ENCODE data around the gene FOXO3. TPM values are rescaled to one million over a fixed set of nuclear protein-coding genes. Genes with fewer than 3 reads are reported as not detected.

FOXO3 gene
- total RNA-seq, 1 experiment from 2014 or later, result 43.8 TPM

DNA sequence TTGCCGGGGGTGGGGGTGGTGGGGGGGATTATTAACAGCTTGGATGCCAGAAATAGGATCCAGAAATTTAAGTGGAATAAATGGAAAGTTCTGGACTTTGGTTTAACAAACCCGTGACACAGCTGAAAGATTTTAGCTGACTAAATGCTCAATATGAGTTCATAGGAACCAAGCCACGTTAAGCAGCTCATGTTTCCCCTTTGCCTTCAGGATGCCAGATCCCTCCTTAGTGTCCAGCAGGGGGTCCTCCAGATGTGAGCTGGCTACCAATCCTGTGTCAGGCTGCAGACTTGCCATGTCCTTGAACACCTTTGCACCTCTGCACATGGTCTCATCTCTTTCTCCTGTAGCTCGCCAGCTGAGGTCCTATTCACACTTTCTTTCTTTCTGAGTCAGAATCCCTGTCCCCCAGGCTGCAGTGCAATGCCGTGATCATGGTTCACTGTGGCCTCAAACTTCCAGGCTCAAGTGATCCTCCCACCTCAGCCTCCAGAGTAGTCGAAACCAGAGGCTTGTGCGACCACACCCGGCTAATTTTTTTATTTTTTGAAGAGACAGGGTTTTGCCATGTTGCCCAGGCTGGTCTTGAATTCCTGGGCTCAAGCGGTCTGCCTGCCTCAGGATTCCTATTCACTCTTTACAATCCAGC is 154.2 kb downstream of the FOXO3 start:
- no peak overlapping the region for H3K27ac ChIP-seq (ENCODE audit: low read length)
- ATAC-seq (no peak), DNase-seq (ENCODE audit: low read depth, low spot score) (no peak)
- intact Hi-C loops (cut with micrococcal nuclease; ENCODE audit: unreplicated experiment), result no loop called here
- no TSS peak for BruUV-seq (replicated peaks)
- H3K4me1 ChIP-seq (ENCODE audit: control insufficient read depth, insufficient read depth, low read length), result no peaks in the 10 kb centered on the region
- H3K36me3 ChIP-seq (ENCODE audit: control insufficient read depth, insufficient read depth, low read length), result no peaks in the 10 kb centered on the region
- in situ Hi-C loops (cut with HindIII; ENCODE audit: low pct_unique_long_range_greater_than_20kb, low sequenced_read_pairs), result no loop called here
- CTCF ChIA-PET, result interaction anchor here (0.7 kb wide), 1 partner anchor 47 kb away, joined by 3 read pairs; no protein-coding TSS in a partner anchor
- TF ChIP-seq, protein P1, sequence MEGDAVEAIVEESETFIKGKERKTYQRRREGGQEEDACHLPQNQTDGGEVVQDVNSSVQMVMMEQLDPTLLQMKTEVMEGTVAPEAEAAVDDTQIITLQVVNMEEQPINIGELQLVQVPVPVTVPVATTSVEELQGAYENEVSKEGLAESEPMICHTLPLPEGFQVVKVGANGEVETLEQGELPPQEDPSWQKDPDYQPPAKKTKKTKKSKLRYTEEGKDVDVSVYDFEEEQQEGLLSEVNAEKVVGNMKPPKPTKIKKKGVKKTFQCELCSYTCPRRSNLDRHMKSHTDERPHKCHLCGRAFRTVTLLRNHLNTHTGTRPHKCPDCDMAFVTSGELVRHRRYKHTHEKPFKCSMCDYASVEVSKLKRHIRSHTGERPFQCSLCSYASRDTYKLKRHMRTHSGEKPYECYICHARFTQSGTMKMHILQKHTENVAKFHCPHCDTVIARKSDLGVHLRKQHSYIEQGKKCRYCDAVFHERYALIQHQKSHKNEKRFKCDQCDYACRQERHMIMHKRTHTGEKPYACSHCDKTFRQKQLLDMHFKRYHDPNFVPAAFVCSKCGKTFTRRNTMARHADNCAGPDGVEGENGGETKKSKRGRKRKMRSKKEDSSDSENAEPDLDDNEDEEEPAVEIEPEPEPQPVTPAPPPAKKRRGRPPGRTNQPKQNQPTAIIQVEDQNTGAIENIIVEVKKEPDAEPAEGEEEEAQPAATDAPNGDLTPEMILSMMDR (IDR thresholded peaks at IDR 0.05), result no peak
- TF ChIP-seq TCF7L2 (IDR thresholded peaks at IDR 0.05; ENCODE audit: low read depth, low read length) (no peak), SIN3A (IDR thresholded peaks at IDR 0.05; ENCODE audit: borderline replicate concordance, insufficient read depth, low read depth, low read length) (no peak), POLR2AphosphoS5 (IDR thresholded peaks at IDR 0.05; ENCODE audit: low read depth, low read length) (no peak)
- TF ChIP-seq, protein P2, sequence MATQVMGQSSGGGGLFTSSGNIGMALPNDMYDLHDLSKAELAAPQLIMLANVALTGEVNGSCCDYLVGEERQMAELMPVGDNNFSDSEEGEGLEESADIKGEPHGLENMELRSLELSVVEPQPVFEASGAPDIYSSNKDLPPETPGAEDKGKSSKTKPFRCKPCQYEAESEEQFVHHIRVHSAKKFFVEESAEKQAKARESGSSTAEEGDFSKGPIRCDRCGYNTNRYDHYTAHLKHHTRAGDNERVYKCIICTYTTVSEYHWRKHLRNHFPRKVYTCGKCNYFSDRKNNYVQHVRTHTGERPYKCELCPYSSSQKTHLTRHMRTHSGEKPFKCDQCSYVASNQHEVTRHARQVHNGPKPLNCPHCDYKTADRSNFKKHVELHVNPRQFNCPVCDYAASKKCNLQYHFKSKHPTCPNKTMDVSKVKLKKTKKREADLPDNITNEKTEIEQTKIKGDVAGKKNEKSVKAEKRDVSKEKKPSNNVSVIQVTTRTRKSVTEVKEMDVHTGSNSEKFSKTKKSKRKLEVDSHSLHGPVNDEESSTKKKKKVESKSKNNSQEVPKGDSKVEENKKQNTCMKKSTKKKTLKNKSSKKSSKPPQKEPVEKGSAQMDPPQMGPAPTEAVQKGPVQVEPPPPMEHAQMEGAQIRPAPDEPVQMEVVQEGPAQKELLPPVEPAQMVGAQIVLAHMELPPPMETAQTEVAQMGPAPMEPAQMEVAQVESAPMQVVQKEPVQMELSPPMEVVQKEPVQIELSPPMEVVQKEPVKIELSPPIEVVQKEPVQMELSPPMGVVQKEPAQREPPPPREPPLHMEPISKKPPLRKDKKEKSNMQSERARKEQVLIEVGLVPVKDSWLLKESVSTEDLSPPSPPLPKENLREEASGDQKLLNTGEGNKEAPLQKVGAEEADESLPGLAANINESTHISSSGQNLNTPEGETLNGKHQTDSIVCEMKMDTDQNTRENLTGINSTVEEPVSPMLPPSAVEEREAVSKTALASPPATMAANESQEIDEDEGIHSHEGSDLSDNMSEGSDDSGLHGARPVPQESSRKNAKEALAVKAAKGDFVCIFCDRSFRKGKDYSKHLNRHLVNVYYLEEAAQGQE (IDR thresholded peaks at IDR 0.05; ENCODE audit: insufficient read depth in 1 of 2, low read depth in 2 of 2, low read length in 1 of 2), result no peak
- H3K9me3 ChIP-seq (ENCODE audit: control insufficient read depth, insufficient read depth, low read depth, low read length), result no peaks in the 10 kb centered on the region
- no peaks in the 10 kb centered on the region for H3K27me3 ChIP-seq (ENCODE audit: control insufficient read depth, insufficient read depth, low read length)
- H3K4me3 ChIP-seq (ENCODE audit: low read depth in 2 of 2, low read length in 2 of 2), result no peak overlapping the region
- POLR2A ChIA-PET, result no interaction called here

DNA sequence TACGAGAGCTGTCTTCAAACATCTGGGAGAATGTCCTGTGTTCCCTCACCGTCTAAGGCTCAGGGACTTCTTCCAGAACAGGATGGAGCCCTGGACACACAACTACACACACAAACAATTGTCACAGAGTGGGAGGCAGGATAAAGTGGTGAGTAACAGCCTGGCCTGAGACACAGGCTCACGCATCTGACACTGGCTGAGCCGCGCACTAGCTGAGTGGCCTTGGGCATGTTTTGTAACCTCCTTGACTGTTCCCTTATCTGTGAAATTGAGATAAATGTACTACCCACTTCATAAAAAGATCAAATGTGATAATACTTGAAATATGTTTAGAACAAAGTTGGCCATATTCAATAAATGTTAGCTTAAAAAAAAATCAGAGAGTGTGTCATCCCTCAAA is 155.1 kb downstream of the FOXO3 start:
- no peaks in the 10 kb centered on the region for H3K36me3 ChIP-seq (ENCODE audit: control insufficient read depth, insufficient read depth, low read length)
- no peak overlapping the region for H3K4me3 ChIP-seq (ENCODE audit: low read depth in 2 of 2, low read length in 2 of 2)
- no peak overlapping the region for H3K27ac ChIP-seq (ENCODE audit: low read length)
- ATAC-seq (no peak), DNase-seq (ENCODE audit: low read depth, low spot score) (no peak)
- intact Hi-C loops (cut with micrococcal nuclease; ENCODE audit: unreplicated experiment) (no loop called here), in situ Hi-C loops (cut with HindIII; ENCODE audit: low pct_unique_long_range_greater_than_20kb, low sequenced_read_pairs) (no loop called here)
- ChIA-PET POLR2A (no interaction called here), CTCF (no interaction called here)
- BruUV-seq (replicated peaks), result no TSS peak
- H3K4me1 ChIP-seq (ENCODE audit: control insufficient read depth, insufficient read depth, low read length), result no peaks in the 10 kb centered on the region
- no peaks in the 10 kb centered on the region for H3K9me3 ChIP-seq (ENCODE audit: control insufficient read depth, insufficient read depth, low read depth, low read length)
- H3K27me3 ChIP-seq (ENCODE audit: control insufficient read depth, insufficient read depth, low read length), result no peaks in the 10 kb centered on the region
- TF ChIP-seq TCF7L2 (IDR thresholded peaks at IDR 0.05; ENCODE audit: low read depth, low read length) (no peak), SIN3A (IDR thresholded peaks at IDR 0.05; ENCODE audit: borderline replicate concordance, insufficient read depth, low read depth, low read length) (no peak), POLR2AphosphoS5 (IDR thresholded peaks at IDR 0.05; ENCODE audit: low read depth, low read length) (no peak)
- TF ChIP-seq, protein P1 (IDR thresholded peaks at IDR 0.05), result no peak
- TF ChIP-seq, protein P2 (IDR thresholded peaks at IDR 0.05; ENCODE audit: insufficient read depth in 1 of 2, low read depth in 2 of 2, low read length in 1 of 2), result no peak
